ENCODE measurements around the gene PLEKHN1. TPM values are rescaled to one million over a fixed set of nuclear protein-coding genes. Genes with fewer than 3 reads are reported as not detected.

The PLEKHN1 gene
- total RNA-seq, 1 experiment from 2014 or later, result 9.1 TPM

DNA sequence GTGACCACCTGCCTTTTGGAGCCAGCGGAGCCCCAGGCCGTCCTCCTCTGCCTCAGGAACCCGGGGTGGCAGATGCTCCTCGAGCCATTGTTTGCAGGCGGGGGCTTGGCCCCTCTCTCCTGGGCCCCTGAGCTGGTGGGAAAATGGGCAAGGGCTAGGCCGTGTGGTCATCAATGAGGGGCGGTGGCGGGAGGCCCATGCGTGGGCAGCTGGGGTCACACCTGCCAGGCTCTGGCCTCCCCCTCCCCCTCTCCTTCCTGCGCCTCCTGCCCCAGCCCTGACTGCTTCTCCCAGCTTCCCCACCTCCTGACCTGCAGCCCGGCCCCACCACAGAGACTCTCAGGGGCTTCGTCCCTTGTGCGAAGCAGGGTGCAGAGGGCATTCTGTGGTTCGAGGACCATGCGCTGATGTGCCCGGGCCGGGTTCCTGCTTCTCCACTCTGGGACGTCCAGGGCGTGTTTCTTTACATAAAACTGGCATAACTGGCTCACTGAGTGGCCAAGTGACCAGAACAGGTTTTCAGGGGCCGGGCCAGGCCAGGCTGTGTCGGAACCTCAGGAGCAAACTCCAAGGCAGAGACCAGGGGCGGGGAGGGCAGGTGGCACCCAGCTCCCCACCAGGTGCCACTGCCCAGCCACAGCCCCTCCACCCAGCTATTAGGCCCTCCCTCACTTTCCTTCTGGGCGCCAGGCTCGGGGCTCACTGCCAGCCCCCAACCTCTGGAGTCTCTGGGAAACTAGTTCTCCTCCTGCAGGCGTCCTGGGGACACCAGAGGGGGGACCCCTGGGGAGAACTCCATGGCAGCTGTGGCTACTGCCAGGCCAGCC, 33.3 kb upstream of the PLEKHN1 start:
- TF ChIP-seq, protein P1, sequence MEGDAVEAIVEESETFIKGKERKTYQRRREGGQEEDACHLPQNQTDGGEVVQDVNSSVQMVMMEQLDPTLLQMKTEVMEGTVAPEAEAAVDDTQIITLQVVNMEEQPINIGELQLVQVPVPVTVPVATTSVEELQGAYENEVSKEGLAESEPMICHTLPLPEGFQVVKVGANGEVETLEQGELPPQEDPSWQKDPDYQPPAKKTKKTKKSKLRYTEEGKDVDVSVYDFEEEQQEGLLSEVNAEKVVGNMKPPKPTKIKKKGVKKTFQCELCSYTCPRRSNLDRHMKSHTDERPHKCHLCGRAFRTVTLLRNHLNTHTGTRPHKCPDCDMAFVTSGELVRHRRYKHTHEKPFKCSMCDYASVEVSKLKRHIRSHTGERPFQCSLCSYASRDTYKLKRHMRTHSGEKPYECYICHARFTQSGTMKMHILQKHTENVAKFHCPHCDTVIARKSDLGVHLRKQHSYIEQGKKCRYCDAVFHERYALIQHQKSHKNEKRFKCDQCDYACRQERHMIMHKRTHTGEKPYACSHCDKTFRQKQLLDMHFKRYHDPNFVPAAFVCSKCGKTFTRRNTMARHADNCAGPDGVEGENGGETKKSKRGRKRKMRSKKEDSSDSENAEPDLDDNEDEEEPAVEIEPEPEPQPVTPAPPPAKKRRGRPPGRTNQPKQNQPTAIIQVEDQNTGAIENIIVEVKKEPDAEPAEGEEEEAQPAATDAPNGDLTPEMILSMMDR (conservative IDR thresholded peaks at IDR 0.05), result no peak
- no peak for TF ChIP-seq EZH2 (IDR thresholded peaks at IDR 0.05; ENCODE audit: low read depth)
- H4K20me1 ChIP-seq (ENCODE audit: insufficient read depth), result no peaks in the 10 kb centered on the region; the same call in 1 of the 2 replicates
- H3K9me3 ChIP-seq (ENCODE audit: insufficient read depth, low read depth), result no peaks in the 10 kb centered on the region
- no peak overlapping the region for H3K27ac ChIP-seq
- H2AFZ ChIP-seq, result no peak overlapping the region
- ChIA-PET CTCF (interaction anchor here (0.6 kb wide), 2 partner anchors 12 to 48 kb away, joined by 3 read pairs; no protein-coding TSS in a partner anchor), POLR2A (ENCODE audit: unreplicated experiment) (no interaction called here)
- H3K79me2 ChIP-seq (ENCODE audit: low read depth), result no peaks in the 10 kb centered on the region
- no peaks in the 10 kb centered on the region for H3K9me2 ChIP-seq (ENCODE audit: insufficient read depth)
- H3K36me3 ChIP-seq (ENCODE audit: low read depth), result no peaks in the 10 kb centered on the region
- intact Hi-C loops (cut with micrococcal nuclease; ENCODE audit: unreplicated experiment), result no loop called here
- peak; percentile 75 to 86 for DNase-seq
- H3K4me2 ChIP-seq, result peak overlapping the region; percentile 76
- no TSS peak for BruUV-seq (replicated peaks)
- H3K4me3 ChIP-seq, result no peak overlapping the region
- peaks cover 24% of the 10 kb centered on the region for H3K4me1 ChIP-seq (replicated peaks; ENCODE audit: insufficient read depth)
- peaks cover 33% of the 10 kb centered on the region for H3F3A ChIP-seq (ENCODE audit: insufficient read depth, low read depth)
- H3K27me3 ChIP-seq (ENCODE audit: insufficient read depth, low read depth), result peaks cover 19% of the 10 kb centered on the region

DNA sequence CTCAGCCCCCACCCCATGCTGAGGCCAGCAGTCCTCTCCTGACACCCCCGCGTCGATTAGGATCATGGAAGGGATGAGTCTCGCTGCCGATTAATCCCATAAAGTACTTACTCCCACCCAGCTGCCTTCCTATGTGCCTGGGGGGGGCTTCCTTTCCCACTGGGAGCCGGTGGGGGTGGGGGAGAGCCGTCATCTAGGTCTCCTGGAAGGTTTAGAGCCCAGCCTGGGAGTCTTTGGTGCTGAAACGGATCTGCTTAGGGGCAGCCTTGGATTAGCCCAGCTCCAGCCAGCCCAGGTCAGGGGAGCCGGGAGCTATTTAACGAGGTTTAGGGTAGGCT, 32.7 kb upstream of the PLEKHN1 start:
- Histone ChIP-seq H3K4me2 (peak overlapping the region; percentile 76), H2AFZ (no peak overlapping the region), H3K9me2 (ENCODE audit: insufficient read depth) (no peaks in the 10 kb centered on the region), H4K20me1 (ENCODE audit: insufficient read depth) (no peaks in the 10 kb centered on the region; the same call in 1 of the 2 replicates), H3K36me3 (ENCODE audit: low read depth) (no peaks in the 10 kb centered on the region), H3K27ac (no peak overlapping the region), H3K27me3 (ENCODE audit: insufficient read depth, low read depth) (peaks cover 19% of the 10 kb centered on the region), H3F3A (ENCODE audit: insufficient read depth, low read depth) (peaks cover 33% of the 10 kb centered on the region), H3K9me3 (ENCODE audit: insufficient read depth, low read depth) (no peaks in the 10 kb centered on the region), H3K79me2 (ENCODE audit: low read depth) (no peaks in the 10 kb centered on the region), H3K4me3 (no peak overlapping the region), H3K4me1 (replicated peaks; ENCODE audit: insufficient read depth) (peaks cover 30% of the 10 kb centered on the region)
- TF ChIP-seq, protein P1 (conservative IDR thresholded peaks at IDR 0.05), result no peak
- TF ChIP-seq EZH2 (IDR thresholded peaks at IDR 0.05; ENCODE audit: low read depth), result no peak
- intact Hi-C loops (cut with micrococcal nuclease; ENCODE audit: unreplicated experiment), result no loop called here
- no peak for DNase-seq
- no TSS peak for BruUV-seq (replicated peaks)
- POLR2A ChIA-PET (ENCODE audit: unreplicated experiment), result no interaction called here
- CTCF ChIA-PET, result interaction anchor here (0.6 kb wide), 2 partner anchors 11 to 48 kb away, joined by 3 read pairs; no protein-coding TSS in a partner anchor

DNA sequence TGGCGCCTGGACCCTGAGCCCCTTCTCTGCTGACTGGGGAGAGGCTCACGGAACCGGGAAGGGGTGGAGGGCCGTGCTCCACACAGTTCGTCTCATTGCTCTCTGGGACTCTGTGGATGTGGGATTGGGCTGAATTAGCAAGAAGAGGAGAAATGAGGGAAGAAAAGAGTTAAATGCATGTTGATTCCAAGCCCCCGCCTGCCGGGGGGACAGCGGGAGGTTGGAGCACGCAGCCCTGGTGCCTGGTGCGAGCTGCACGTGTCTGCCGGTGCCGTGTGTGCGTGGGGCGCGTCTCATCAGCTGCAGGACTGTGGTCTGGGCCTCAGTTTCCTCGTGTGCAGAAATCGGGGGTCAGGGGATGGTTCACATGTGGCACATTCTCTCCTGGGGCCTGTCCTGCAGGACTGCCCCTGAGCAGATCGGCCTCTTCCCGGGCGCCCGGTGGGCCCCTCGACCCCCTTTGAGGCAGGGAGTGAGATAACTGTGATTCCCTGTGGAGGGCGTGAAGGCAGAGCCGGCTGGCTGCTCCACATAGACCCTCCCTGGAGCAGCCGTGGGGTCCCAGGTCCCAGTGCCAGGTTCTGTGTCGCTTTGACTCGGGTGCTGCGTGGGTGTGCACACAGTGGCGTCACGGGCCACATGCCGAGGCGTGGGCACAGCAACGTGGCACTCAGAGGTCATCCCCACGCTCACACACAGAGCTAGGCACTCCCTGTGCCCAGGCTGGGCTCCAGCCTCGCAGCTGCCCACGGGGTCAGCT, 31.1 kb upstream of the PLEKHN1 start:
- Histone ChIP-seq H3K36me3 (ENCODE audit: low read depth) (no peaks in the 10 kb centered on the region), H3K79me2 (ENCODE audit: low read depth) (no peaks in the 10 kb centered on the region), H3K27ac (no peak overlapping the region), H4K20me1 (ENCODE audit: insufficient read depth) (no peaks in the 10 kb centered on the region; the same call in 1 of the 2 replicates), H3F3A (ENCODE audit: insufficient read depth, low read depth) (peaks cover 33% of the 10 kb centered on the region), H3K9me3 (ENCODE audit: insufficient read depth, low read depth) (no peaks in the 10 kb centered on the region), H3K9me2 (ENCODE audit: insufficient read depth) (no peaks in the 10 kb centered on the region), H3K27me3 (ENCODE audit: insufficient read depth, low read depth) (peaks cover 19% of the 10 kb centered on the region), H3K4me3 (no peak overlapping the region), H2AFZ (no peak overlapping the region), H3K4me1 (replicated peaks; ENCODE audit: insufficient read depth) (peaks cover 37% of the 10 kb centered on the region), H3K4me2 (peak overlapping the region; percentile 29; the same call in 1 of the 2 replicates)
- intact Hi-C loops (cut with micrococcal nuclease; ENCODE audit: unreplicated experiment), result no loop called here
- no peak for DNase-seq
- ChIA-PET POLR2A (ENCODE audit: unreplicated experiment) (no interaction called here), CTCF (no interaction called here)
- no TSS peak for BruUV-seq (replicated peaks)
- peak; percentile 78; the same call in 1 of the 2 replicates for TF ChIP-seq EZH2 (IDR thresholded peaks at IDR 0.05; ENCODE audit: low read depth)
- TF ChIP-seq, protein P1 (conservative IDR thresholded peaks at IDR 0.05), result no peak
